Nephron (organoid): ENCODE results near the gene ACTR2.
A peak's percentile ranks its signal among the peaks of the same experiment; 100 is the strongest.

Experiments used
- H3K27ac Mint-ChIP-seq, 3 experiments: 2 replicates each; pipeline ENCODE4 v1.8.0; 2020; ENCODE audit warnings: mixed read lengths in 3 of 3, mild to moderate bottlenecking in 2 of 3, moderate library complexity in 1 of 3
- H3K27me3 Mint-ChIP-seq: 2 replicates; pipeline ENCODE4 v1.8.0; 2021; ENCODE audit warnings: low read depth, mild to moderate bottlenecking, moderate library complexity, mixed read lengths
- H3K36me3 Mint-ChIP-seq: 2 replicates; pipeline ENCODE4 v1.8.0; 2020; ENCODE audit warnings: low read depth, mixed read lengths
- H3K4me1 Mint-ChIP-seq: 2 replicates; pipeline ENCODE4 v1.8.0; 2020; ENCODE audit warnings: mixed read lengths
- H3K4me3 Mint-ChIP-seq, 3 experiments: 2 replicates each; pipeline ENCODE4 v1.8.0; 2020; ENCODE audit warnings: mild to moderate bottlenecking in 3 of 3, mixed read lengths in 3 of 3, moderate library complexity in 2 of 3
- H3K9me3 Mint-ChIP-seq: 2 replicates; pipeline ENCODE4 v1.8.0; 2020; ENCODE audit warnings: mixed read lengths
- TF ChIP-seq, protein P1 (sequence below), 3 experiments: fragments of 200-600 bp; sonication (generic); IDR thresholded peaks; one replicate each; pipeline ENCODE4 v1.5.0; 2021; ENCODE audit warnings: antibody characterized with exemption in 3 of 3; ENCODE audit not compliant: unreplicated experiment in 3 of 3

Gene ACTR2

DNA sequence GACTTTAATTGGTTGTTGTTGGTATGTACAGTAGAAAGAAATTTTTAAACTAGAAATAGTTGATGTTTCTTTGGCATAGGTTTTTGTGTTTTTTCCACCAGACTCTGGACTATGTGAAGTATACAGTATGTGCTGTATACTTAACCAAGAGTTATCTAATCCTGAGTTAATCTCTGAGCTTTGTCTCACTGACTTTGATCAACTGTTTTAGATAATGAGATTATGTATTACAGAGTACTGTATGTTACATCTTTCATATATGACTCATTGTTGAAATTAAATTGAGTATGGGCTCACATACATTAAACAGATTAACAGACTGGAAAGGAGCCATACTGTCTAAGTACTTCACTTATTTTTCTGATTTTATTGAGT, 38.0 kb downstream of the ACTR2 start:
- no peak overlapping the region for H3K4me3 Mint-ChIP-seq
- no peaks in the 10 kb centered on the region for H3K27me3 Mint-ChIP-seq
- TF ChIP-seq, protein P1, sequence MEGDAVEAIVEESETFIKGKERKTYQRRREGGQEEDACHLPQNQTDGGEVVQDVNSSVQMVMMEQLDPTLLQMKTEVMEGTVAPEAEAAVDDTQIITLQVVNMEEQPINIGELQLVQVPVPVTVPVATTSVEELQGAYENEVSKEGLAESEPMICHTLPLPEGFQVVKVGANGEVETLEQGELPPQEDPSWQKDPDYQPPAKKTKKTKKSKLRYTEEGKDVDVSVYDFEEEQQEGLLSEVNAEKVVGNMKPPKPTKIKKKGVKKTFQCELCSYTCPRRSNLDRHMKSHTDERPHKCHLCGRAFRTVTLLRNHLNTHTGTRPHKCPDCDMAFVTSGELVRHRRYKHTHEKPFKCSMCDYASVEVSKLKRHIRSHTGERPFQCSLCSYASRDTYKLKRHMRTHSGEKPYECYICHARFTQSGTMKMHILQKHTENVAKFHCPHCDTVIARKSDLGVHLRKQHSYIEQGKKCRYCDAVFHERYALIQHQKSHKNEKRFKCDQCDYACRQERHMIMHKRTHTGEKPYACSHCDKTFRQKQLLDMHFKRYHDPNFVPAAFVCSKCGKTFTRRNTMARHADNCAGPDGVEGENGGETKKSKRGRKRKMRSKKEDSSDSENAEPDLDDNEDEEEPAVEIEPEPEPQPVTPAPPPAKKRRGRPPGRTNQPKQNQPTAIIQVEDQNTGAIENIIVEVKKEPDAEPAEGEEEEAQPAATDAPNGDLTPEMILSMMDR (IDR thresholded peaks at IDR 0.05; ENCODE audit: unreplicated experiment in 3 of 3) = no peak
- H3K27ac Mint-ChIP-seq = no peak overlapping the region
- H3K9me3 Mint-ChIP-seq = no peaks in the 10 kb centered on the region
- peaks cover 34% of the 10 kb centered on the region for H3K4me1 Mint-ChIP-seq
- peaks cover 40% of the 10 kb centered on the region for H3K36me3 Mint-ChIP-seq

DNA sequence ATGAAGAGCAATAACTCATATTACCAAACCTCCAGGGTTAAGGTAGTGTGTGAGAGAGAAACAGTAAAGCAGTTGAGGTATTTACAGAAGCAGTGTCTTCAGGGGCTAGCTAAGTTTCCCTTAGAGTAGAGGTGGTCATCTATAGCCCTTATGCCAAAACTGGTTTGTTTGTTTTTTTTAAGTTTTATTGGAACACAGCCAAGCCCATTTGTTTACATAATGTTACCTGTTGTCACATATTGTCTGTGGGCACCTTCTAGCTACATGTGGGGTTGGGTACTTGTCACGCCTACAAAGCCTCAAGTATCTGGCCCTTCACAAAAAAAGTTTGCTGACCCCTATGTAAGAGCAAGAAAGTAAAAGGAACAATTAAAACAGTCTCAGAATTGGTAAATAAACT, 39.4 kb downstream of the ACTR2 start:
- H3K4me3 Mint-ChIP-seq = no peak overlapping the region
- H3K9me3 Mint-ChIP-seq = no peaks in the 10 kb centered on the region
- H3K36me3 Mint-ChIP-seq = peaks cover 39% of the 10 kb centered on the region
- H3K27ac Mint-ChIP-seq = no peak overlapping the region
- peaks cover 27% of the 10 kb centered on the region for H3K4me1 Mint-ChIP-seq
- TF ChIP-seq, protein P1 (IDR thresholded peaks at IDR 0.05; ENCODE audit: unreplicated experiment in 3 of 3) = no peak
- H3K27me3 Mint-ChIP-seq = no peaks in the 10 kb centered on the region

DNA sequence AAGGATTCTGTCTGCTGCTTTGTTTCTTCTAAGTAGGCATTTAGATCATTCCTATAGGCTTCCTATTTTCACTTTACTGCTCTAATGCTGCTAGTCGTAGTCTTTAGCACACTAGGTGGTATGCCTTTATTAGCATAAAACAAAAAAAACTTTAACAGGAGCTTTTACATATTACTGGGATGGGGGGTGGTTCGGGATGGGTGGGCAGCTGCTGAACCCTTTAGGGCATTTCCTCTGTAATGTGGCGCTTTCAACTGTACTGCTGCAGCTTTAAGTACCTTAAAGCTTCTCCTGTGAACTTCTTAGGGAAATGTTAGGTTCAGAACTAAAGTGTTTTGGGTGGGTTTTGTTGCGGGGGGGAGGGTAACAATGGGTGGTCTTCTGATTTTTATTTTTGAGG, 41.3 kb downstream of the ACTR2 start:
- Mint-ChIP-seq H3K27ac (peak overlapping the region; percentile 17 to 63 (median 18)), H3K36me3 (peaks cover 46% of the 10 kb centered on the region), H3K4me3 (no peak overlapping the region), H3K27me3 (no peaks in the 10 kb centered on the region), H3K9me3 (no peaks in the 10 kb centered on the region), H3K4me1 (peaks cover 32% of the 10 kb centered on the region)
- TF ChIP-seq, protein P1 (IDR thresholded peaks at IDR 0.05; ENCODE audit: unreplicated experiment in 3 of 3) = no peak

DNA sequence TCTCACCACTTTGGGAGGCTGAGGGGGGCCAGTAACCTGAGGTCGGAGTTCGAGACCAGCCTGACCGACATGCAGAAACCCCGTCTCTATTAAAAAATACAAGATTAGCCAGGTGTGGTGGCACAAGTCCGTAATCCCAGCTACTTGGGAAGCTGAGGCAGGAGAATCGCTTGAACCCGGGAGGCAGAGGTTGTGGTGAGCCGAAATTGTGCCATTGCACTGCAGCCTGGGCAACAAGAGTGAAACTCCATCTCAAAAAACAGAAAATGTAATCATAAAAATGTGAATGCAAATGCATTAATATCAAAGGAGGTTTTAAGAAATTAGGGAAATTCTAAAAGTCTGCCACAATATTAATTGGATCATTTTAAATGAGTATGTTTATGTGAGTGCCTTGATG, 45.7 kb downstream of the ACTR2 start:
- no peaks in the 10 kb centered on the region for H3K27me3 Mint-ChIP-seq
- peak overlapping the region in 1 of 3 experiments; percentile 48 for H3K27ac Mint-ChIP-seq
- H3K9me3 Mint-ChIP-seq = no peaks in the 10 kb centered on the region
- TF ChIP-seq, protein P1 (IDR thresholded peaks at IDR 0.05; ENCODE audit: unreplicated experiment in 3 of 3) = no peak
- peaks cover 46% of the 10 kb centered on the region for H3K4me1 Mint-ChIP-seq
- H3K36me3 Mint-ChIP-seq = peaks cover 26% of the 10 kb centered on the region
- H3K4me3 Mint-ChIP-seq = no peak overlapping the region

DNA sequence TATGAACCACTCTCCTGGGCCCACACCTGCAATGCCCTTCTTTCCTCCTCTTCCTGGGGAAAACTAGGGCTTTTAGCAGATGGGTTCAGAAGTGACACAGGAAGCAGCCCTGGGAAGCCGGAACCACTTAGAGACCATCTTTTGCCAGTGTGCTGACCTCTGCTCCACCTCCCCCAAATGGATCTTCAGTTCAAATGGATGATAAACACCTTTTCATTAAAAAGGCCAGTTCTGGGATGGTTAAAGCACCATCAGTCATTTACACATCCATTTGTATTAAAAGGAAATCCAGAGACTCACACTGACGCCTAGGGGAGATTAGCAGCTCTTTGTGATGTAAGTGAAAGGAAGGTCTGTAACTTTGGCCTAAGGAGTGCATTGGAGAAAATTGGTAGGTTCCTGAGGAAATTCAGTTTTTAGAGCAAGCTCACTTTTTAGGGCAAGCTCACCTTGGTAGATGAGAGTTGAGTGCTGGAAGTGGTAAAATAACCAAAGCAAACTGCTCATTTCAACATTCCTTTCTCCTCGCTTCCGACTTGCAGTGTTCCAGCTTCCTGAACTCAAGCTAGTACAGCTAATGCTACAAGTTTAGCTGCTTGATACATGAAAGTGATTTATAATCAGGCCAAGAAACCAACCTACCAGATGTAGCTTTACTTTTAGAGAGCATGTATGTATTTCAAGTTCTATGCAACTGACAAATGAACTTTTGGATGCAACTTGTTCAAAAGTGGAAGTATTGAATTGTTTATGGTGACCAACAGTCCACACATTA, 47.7 kb downstream of the ACTR2 start:
- H3K4me1 Mint-ChIP-seq = peaks cover 48% of the 10 kb centered on the region
- H3K9me3 Mint-ChIP-seq = no peaks in the 10 kb centered on the region
- peak overlapping the region; percentile 70 to 88 (median 82) for H3K27ac Mint-ChIP-seq

More for the DNA sequence above, 47.7 kb downstream of the ACTR2 start:
- H3K27me3 Mint-ChIP-seq = no peaks in the 10 kb centered on the region
- TF ChIP-seq, protein P1 (IDR thresholded peaks at IDR 0.05; ENCODE audit: unreplicated experiment in 3 of 3) = no peak
- no peak overlapping the region for H3K4me3 Mint-ChIP-seq
- peaks cover 16% of the 10 kb centered on the region for H3K36me3 Mint-ChIP-seq
